Measurements from ENCODE around the gene TRPM1.

Gene TRPM1

DNA sequence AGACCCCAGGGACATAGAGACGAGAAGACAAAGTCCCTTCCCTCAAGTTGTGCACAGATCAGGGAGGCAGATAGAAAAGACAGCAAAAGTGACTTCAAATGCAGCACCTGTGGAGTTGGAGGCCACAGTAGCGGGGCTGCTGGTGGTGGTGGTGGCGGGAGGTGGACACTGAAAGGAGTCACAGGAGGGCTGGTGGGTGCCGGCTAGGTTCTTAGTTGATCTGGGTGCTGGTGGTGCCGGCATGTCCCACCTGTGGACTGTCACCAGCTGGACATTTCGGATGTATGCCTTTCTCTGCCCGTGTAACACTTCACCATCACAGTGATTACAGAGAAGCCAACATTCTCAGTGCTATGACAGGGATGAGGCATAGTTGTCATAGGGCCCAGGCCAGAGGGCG lies 60.9 kb downstream of the TRPM1 start:
- no peak for TF ChIP-seq EZH2 (optimal IDR thresholded peaks at IDR 0.05; ENCODE audit: low read depth, low read length)
- TF ChIP-seq, protein P1, sequence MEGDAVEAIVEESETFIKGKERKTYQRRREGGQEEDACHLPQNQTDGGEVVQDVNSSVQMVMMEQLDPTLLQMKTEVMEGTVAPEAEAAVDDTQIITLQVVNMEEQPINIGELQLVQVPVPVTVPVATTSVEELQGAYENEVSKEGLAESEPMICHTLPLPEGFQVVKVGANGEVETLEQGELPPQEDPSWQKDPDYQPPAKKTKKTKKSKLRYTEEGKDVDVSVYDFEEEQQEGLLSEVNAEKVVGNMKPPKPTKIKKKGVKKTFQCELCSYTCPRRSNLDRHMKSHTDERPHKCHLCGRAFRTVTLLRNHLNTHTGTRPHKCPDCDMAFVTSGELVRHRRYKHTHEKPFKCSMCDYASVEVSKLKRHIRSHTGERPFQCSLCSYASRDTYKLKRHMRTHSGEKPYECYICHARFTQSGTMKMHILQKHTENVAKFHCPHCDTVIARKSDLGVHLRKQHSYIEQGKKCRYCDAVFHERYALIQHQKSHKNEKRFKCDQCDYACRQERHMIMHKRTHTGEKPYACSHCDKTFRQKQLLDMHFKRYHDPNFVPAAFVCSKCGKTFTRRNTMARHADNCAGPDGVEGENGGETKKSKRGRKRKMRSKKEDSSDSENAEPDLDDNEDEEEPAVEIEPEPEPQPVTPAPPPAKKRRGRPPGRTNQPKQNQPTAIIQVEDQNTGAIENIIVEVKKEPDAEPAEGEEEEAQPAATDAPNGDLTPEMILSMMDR (IDR thresholded peaks at IDR 0.05; ENCODE audit: low read length): no peak
- no peak for TF ChIP-seq EZH2phosphoT487 (IDR thresholded peaks at IDR 0.05; ENCODE audit: low read length)
- Histone ChIP-seq H3K27me3 (replicated peaks; ENCODE audit: insufficient read depth, low read length) (no peaks in the 10 kb centered on the region), H3F3A (ENCODE audit: insufficient read depth, low read length) (no peaks in the 10 kb centered on the region), H3K9me3 (replicated peaks; ENCODE audit: insufficient read depth, low read length) (no peaks in the 10 kb centered on the region), H3K27ac (ENCODE audit: low read length) (no peak overlapping the region), H3K9me2 (replicated peaks; ENCODE audit: insufficient read depth, low read length) (no peaks in the 10 kb centered on the region), H3K4me3 (ENCODE audit: low read length) (no peak overlapping the region), H3K4me2 (ENCODE audit: low read depth, low read length) (no peak overlapping the region), H3K9ac (ENCODE audit: low read length) (no peak overlapping the region), H3K36me3 (replicated peaks; ENCODE audit: insufficient read depth, low read length) (no peaks in the 10 kb centered on the region), H3K79me2 (ENCODE audit: low read length) (no peaks in the 10 kb centered on the region), H3K4me1 (ENCODE audit: low read length) (peaks cover 10% of the 10 kb centered on the region), H4K20me1 (ENCODE audit: insufficient read depth, low read length) (no peaks in the 10 kb centered on the region), H2AFZ (ENCODE audit: low read length) (no peak overlapping the region)
- DNase-seq: no peak

GRCh38 chr15:31039961-31040360 lies 61.6 kb downstream of the TRPM1 start:
- no peaks in the 10 kb centered on the region for H3K36me3 ChIP-seq (replicated peaks; ENCODE audit: insufficient read depth, low read length)

DNA sequence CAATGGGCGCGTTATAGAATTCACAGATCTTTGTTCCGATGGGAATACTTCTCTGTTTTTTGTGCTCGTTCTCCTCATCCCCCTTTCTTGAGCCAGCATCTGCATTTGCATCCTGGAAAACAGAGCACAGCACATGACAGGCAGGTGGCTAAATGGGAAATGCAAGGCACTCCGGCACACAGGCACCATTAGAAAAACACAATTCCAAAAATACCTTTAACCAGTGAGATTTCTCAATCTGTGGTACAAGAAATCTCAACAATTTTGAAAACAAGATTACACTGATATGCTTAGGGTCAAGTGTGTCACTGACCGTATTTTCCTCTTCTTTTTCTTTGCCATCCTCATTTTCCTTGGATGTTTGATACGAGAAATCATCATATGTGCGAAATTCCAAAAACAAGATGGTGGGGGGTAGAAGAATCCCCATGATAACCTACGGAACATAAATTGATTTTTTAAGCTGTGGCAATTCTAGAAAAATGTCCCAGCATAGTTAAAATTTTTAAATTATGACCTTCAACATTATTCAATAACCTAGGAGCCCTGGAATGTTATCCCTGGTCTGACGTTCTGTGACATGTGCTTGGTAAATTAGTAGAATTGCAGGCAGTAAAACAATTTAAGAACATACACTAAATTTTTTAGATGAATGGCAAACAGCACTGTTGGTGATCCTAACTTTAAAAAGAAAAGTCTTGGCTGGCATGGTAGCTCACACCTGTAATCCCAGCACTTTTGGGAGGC lies 63.6 kb downstream of the TRPM1 start:
- Histone ChIP-seq H3K27ac (ENCODE audit: low read length) (no peak overlapping the region), H3K79me2 (ENCODE audit: low read length) (no peaks in the 10 kb centered on the region), H2AFZ (ENCODE audit: low read length) (no peak overlapping the region)

More at GRCh38 chr15:31039961-31040360, 61.6 kb downstream of the TRPM1 start:
- H2AFZ ChIP-seq (ENCODE audit: low read length): no peak overlapping the region
- H3K79me2 ChIP-seq (ENCODE audit: low read length): no peaks in the 10 kb centered on the region
- H3K9me3 ChIP-seq (replicated peaks; ENCODE audit: insufficient read depth, low read length): no peaks in the 10 kb centered on the region
- DNase-seq: no peak
- H3K27ac ChIP-seq (ENCODE audit: low read length): no peak overlapping the region
- no peak overlapping the region for H3K4me3 ChIP-seq (ENCODE audit: low read length)
- H3F3A ChIP-seq (ENCODE audit: insufficient read depth, low read length): no peaks in the 10 kb centered on the region
- H3K4me1 ChIP-seq (ENCODE audit: low read length): peaks cover 4% of the 10 kb centered on the region; the same call in 1 of the 2 replicates
- H4K20me1 ChIP-seq (ENCODE audit: insufficient read depth, low read length): no peaks in the 10 kb centered on the region
- no peak overlapping the region for H3K9ac ChIP-seq (ENCODE audit: low read length)
- H3K27me3 ChIP-seq (replicated peaks; ENCODE audit: insufficient read depth, low read length): no peaks in the 10 kb centered on the region
- TF ChIP-seq, protein P1 (IDR thresholded peaks at IDR 0.05; ENCODE audit: low read length): no peak
- TF ChIP-seq EZH2 (optimal IDR thresholded peaks at IDR 0.05; ENCODE audit: low read depth, low read length) (no peak), EZH2phosphoT487 (IDR thresholded peaks at IDR 0.05; ENCODE audit: low read length) (no peak)
- H3K9me2 ChIP-seq (replicated peaks; ENCODE audit: insufficient read depth, low read length): no peaks in the 10 kb centered on the region
- H3K4me2 ChIP-seq (ENCODE audit: low read depth, low read length): no peak overlapping the region

More for the DNA sequence above, 63.6 kb downstream of the TRPM1 start:
- Histone ChIP-seq H3K9me3 (replicated peaks; ENCODE audit: insufficient read depth, low read length) (no peaks in the 10 kb centered on the region), H3K4me3 (ENCODE audit: low read length) (no peak overlapping the region), H3K9me2 (replicated peaks; ENCODE audit: insufficient read depth, low read length) (no peaks in the 10 kb centered on the region), H3K4me1 (ENCODE audit: low read length) (peaks cover 16% of the 10 kb centered on the region), H3K27me3 (replicated peaks; ENCODE audit: insufficient read depth, low read length) (no peaks in the 10 kb centered on the region), H4K20me1 (ENCODE audit: insufficient read depth, low read length) (no peaks in the 10 kb centered on the region), H3K36me3 (replicated peaks; ENCODE audit: insufficient read depth, low read length) (no peaks in the 10 kb centered on the region), H3K9ac (ENCODE audit: low read length) (no peak overlapping the region), H3F3A (ENCODE audit: insufficient read depth, low read length) (no peaks in the 10 kb centered on the region), H3K4me2 (ENCODE audit: low read depth, low read length) (no peak overlapping the region)
- no peak for TF ChIP-seq EZH2 (optimal IDR thresholded peaks at IDR 0.05; ENCODE audit: low read depth, low read length)
- TF ChIP-seq, protein P1 (IDR thresholded peaks at IDR 0.05; ENCODE audit: low read length): no peak
- TF ChIP-seq EZH2phosphoT487 (IDR thresholded peaks at IDR 0.05; ENCODE audit: low read length): no peak
- no peak for DNase-seq
